SK-N-SH (cell line): ENCODE measurements around the gene TMIGD3. TPM values are rescaled to one million over a fixed set of nuclear protein-coding genes. Genes with fewer than 3 reads are reported as not detected.
A peak's percentile ranks its signal among the peaks of the same experiment; 100 is the strongest.

Experiments
- CTCF ChIA-PET: fragments of 300-600, 350-600 bp; formaldehyde crosslinking; extraction: SDS; loops from one replicate; lab custom pipeline; 2021; lab: Yijun Ruan, JAX
- POLR2A ChIA-PET: fragments of 350-600 bp; sonication (Branson Sonifier 250); formaldehyde crosslinking; extraction: SDS; loops from one replicate; lab custom pipeline; 2020; ENCODE audit warnings: antibody characterized with exemption, inconsistent platforms; lab: Yijun Ruan, JAX
- DNase-seq: peaks from one replicate; pipeline ENCODE4 v3.0.0; 2012
- H2AFZ ChIP-seq: fragments of 200-600 bp; sonication (generic); 2 replicates; pipeline ENCODE4 v1.8.1; 2016; ENCODE audit warnings: antibody characterized with exemption, mild to moderate bottlenecking, low read depth
- H3F3A ChIP-seq: fragments of 200-600 bp; sonication (generic); replicated peaks from 2 replicates; pipeline ENCODE3; 2016; ENCODE audit warnings: antibody characterized with exemption, mild to moderate bottlenecking; ENCODE audit not compliant: insufficient read depth
- H3K27ac ChIP-seq, 2 experiments: fragments of 200-500 bp in 1 of 2; fragments of 200-600 bp in 1 of 2; sonication (Bioruptor generic) in 1 of 2; sonication (generic), shearing (Covaris generic) in 1 of 2; 2 replicates each; pipeline versions ENCODE4 v1.5.1 to v1.6.1; 2014 to 2016; ENCODE audit warnings: low read depth in 2 of 2, inconsistent platforms in 1 of 2, low read length in 1 of 2, mild to moderate bottlenecking in 1 of 2, mixed read lengths in 1 of 2
- H3K27me3 ChIP-seq: fragments of 200-600 bp; sonication (generic), shearing (Covaris generic); 2 replicates; pipeline ENCODE4 v1.6.1; 2016; ENCODE audit warnings: mixed run types; ENCODE audit not compliant: insufficient read depth
- H3K36me3 ChIP-seq, 2 experiments: fragments of 200-500 bp in 1 of 2; fragments of 200-600 bp in 1 of 2; sonication (Bioruptor generic) in 1 of 2; sonication (generic) in 1 of 2; replicated peaks in 1 of 2; 2 replicates each; pipeline versions ENCODE3 to v1.5.1; 2014 to 2016; ENCODE audit warnings: low read length in 1 of 2, mild to moderate bottlenecking in 1 of 2; ENCODE audit not compliant: insufficient read depth in 2 of 2, control insufficient read depth in 1 of 2
- H3K4me1 ChIP-seq, 2 experiments: fragments of 200-500 bp in 1 of 2; fragments of 200-600 bp in 1 of 2; sonication (Bioruptor generic) in 1 of 2; sonication (generic), shearing (Covaris generic) in 1 of 2; 2 replicates each; pipeline versions ENCODE4 v1.5.1 to v1.6.1; 2014 to 2016; ENCODE audit warnings: low read depth in 1 of 2, low read length in 1 of 2, mixed run types in 1 of 2; ENCODE audit not compliant: insufficient read depth in 2 of 2, control insufficient read depth in 1 of 2
- H3K4me2 ChIP-seq: fragments of 200-600 bp; sonication (generic), shearing (Covaris generic); 2 replicates; pipeline ENCODE4 v1.6.1; 2017; ENCODE audit warnings: mixed run types
- H3K4me3 ChIP-seq, 2 experiments: fragments of 200-500 bp in 1 of 2; fragments of 200-600 bp in 1 of 2; sonication (Bioruptor generic) in 1 of 2; sonication (generic), shearing (Covaris generic) in 1 of 2; 2 replicates each; pipeline versions ENCODE4 v1.5.1 to v1.8.1; 2014 to 2016; ENCODE audit warnings: low read depth in 2 of 2, inconsistent platforms in 1 of 2, low read length in 1 of 2, mild to moderate bottlenecking in 1 of 2, mixed read lengths in 1 of 2, moderate library complexity in 1 of 2
- H3K79me2 ChIP-seq: fragments of 200-600 bp; sonication (generic); 2 replicates; pipeline ENCODE4 v1.8.1; 2017; ENCODE audit warnings: mild to moderate bottlenecking; ENCODE audit not compliant: insufficient read depth
- H3K9ac ChIP-seq: fragments of 200-600 bp; sonication (generic); 2 replicates; pipeline ENCODE4 v1.6.1; 2017; ENCODE audit warnings: mixed run types
- H3K9me2 ChIP-seq: fragments of 200-600 bp; sonication (generic); 2 replicates; pipeline ENCODE4 v1.6.1; 2017; ENCODE audit warnings: mixed run types
- H3K9me3 ChIP-seq: fragments of 200-600 bp; sonication (generic); 2 replicates; pipeline ENCODE4 v1.6.1; 2017; ENCODE audit warnings: mixed run types, mild to moderate bottlenecking, moderate library complexity
- H4K20me1 ChIP-seq: fragments of 200-600 bp; sonication (generic); 2 replicates; pipeline ENCODE4 v1.6.1; 2017; ENCODE audit warnings: mild to moderate bottlenecking, mixed run types; ENCODE audit not compliant: insufficient read depth
- ELF1 ChIP-seq: IDR thresholded peaks from 2 replicates; pipeline ENCODE4 v1.4.0; 2012
- EP300 ChIP-seq, 2 experiments: IDR thresholded peaks; 2 replicates each; pipeline versions ENCODE4 v1.4.0 to v1.6.1; 2012; ENCODE audit warnings: borderline replicate concordance in 1 of 2, low read depth in 1 of 2, low read length in 1 of 2
- FOSL2 ChIP-seq: IDR thresholded peaks from 2 replicates; pipeline ENCODE4 v1.4.0; 2012; ENCODE audit warnings: low read depth, mild to moderate bottlenecking, moderate library complexity, borderline replicate concordance
- FOXM1 ChIP-seq: IDR thresholded peaks from 2 replicates; pipeline ENCODE4 v1.4.0; 2012; ENCODE audit warnings: low read depth, mild to moderate bottlenecking
- GABPA ChIP-seq: IDR thresholded peaks from 2 replicates; pipeline ENCODE4 v1.4.0; 2012; ENCODE audit warnings: low read depth, mild to moderate bottlenecking
- GATA2 ChIP-seq: sonication (generic); formaldehyde crosslinking; IDR thresholded peaks from 2 replicates; pipeline ENCODE4 v1.5.0; 2020; ENCODE audit warnings: mild to moderate bottlenecking, missing genetic modification reagents
- IRF3 ChIP-seq: fragments of 150-350 bp; IDR thresholded peaks from 2 replicates; pipeline ENCODE4 v1.6.1; 2016; ENCODE audit warnings: mild to moderate bottlenecking, low read depth, low read length
- MEF2A ChIP-seq: IDR thresholded peaks from 2 replicates; pipeline ENCODE4 v1.4.0; 2012; ENCODE audit warnings: low read depth, borderline replicate concordance
- MXI1 ChIP-seq: IDR thresholded peaks from 2 replicates; pipeline ENCODE4 v1.6.1; 2012; ENCODE audit warnings: mild to moderate bottlenecking, low read depth, low read length, improper control_type of control experiment
- NFIC ChIP-seq: IDR thresholded peaks from 2 replicates; pipeline ENCODE4 v1.4.0; 2012; ENCODE audit warnings: borderline replicate concordance
- RAD21 ChIP-seq: IDR thresholded peaks from 2 replicates; pipeline ENCODE4 v1.6.1; 2012; ENCODE audit warnings: mild to moderate bottlenecking, low read length
- RFX5 ChIP-seq: IDR thresholded peaks from 2 replicates; pipeline ENCODE4 v1.6.1; 2012; ENCODE audit warnings: mild to moderate bottlenecking, improper control_type of control experiment, low read length
- TAF1 ChIP-seq: IDR thresholded peaks from 2 replicates; pipeline ENCODE4 v1.6.1; 2012; ENCODE audit warnings: low read depth, mild to moderate bottlenecking, low read length, moderate library complexity, borderline replicate concordance
- TCF12 ChIP-seq: IDR thresholded peaks from 2 replicates; pipeline ENCODE4 v1.4.0; 2012
- TEAD4 ChIP-seq: IDR thresholded peaks from 2 replicates; pipeline ENCODE4 v1.4.0; 2012; ENCODE audit warnings: mild to moderate bottlenecking, borderline replicate concordance; ENCODE audit not compliant: insufficient read depth
- YY1 ChIP-seq: IDR thresholded peaks from 2 replicates; pipeline ENCODE4 v1.4.0; 2012; ENCODE audit warnings: low read depth, mild to moderate bottlenecking
- polyA plus RNA-seq, 3 experiments: library from polyadenylated mRNA; depleted of rRNA; stranded (reverse); fragments of >200 nt; gene quantifications; 2 replicates each; pipeline ENCODE4 v1.2.3, GENCODE V29; 2012
- TF ChIP-seq, protein P1 (sequence below): fragments of 200-600 bp; sonication (generic); IDR thresholded peaks from 2 replicates; pipeline ENCODE4 v1.6.1; 2017; ENCODE audit warnings: antibody characterized with exemption, mild to moderate bottlenecking, moderate library complexity
- TF ChIP-seq, protein P2 (sequence below): fragments of 150-350 bp; IDR thresholded peaks from 2 replicates; pipeline ENCODE4 v1.6.1; 2017; ENCODE audit warnings: antibody characterized with exemption, low read length, low read depth, borderline replicate concordance
- TF ChIP-seq, protein P3 (sequence below): IDR thresholded peaks from 2 replicates; pipeline ENCODE4; 2012

The TMIGD3 gene
- polyA plus RNA-seq, 1 of the 3 experiments (the other 2 are of a cell fraction) = not detected

DNA sequence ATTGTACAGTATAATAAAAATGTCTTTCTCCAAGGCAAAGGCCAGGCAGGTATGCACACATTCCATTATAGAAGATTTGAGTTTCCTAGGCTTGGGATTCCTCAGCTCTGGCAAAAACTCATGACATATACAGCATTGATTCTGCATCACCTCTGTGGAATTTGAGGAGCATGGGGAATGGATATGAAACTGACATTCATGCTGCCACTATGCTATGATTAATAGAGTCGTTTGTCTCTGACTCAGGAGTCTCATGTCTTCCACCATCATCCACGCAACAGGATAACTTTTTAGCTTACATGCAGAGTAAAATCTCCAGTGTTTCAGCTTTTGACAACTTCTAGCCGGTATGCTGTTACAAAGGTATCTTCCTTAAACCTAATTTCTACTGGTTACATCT, 49.8 kb upstream of the TMIGD3 start (continued):
- no peak for TF ChIP-seq GATA2
- no peak for TF ChIP-seq MEF2A
- no peak for TF ChIP-seq RAD21
- no peak for TF ChIP-seq FOXM1
- TF ChIP-seq MXI1 = no peak
- no peak for TF ChIP-seq IRF3
- peak; percentile 63 for TF ChIP-seq NFIC
- peak; percentile 82 for TF ChIP-seq FOSL2
- TF ChIP-seq ELF1 = no peak
- peak; percentile 25; the same call in 1 of the 2 replicates for TF ChIP-seq YY1

DNA sequence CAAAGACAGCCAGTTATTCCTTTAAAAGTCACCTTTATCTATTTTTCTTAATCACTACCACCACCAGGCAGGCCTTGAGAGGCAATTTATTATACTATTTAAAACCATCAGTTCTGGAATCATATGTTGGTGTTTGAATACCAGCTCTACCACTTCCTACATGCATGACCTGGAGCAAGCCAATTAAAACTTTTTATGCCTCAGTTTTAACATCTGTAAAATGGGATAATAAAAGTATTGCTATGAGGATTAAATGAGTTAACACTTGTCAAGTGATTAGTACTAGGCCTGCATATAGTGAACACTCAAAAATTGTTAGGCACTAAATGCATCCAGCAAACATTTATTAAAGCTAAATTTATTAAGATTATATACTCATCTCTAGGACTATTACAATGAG, 49.2 kb upstream of the TMIGD3 start:
- TF ChIP-seq EP300 (IDR thresholded peaks at IDR 0.05; ENCODE audit: borderline replicate concordance in 1 of 2, low read depth in 1 of 2, low read length in 1 of 2) (no peak), MXI1 (no peak), TEAD4 (no peak), NFIC (no peak), RAD21 (no peak), RFX5 (no peak), GATA2 (no peak), TAF1 (no peak), TCF12 (no peak), FOXM1 (no peak), GABPA (no peak), YY1 (no peak)
- TF ChIP-seq, protein P1, sequence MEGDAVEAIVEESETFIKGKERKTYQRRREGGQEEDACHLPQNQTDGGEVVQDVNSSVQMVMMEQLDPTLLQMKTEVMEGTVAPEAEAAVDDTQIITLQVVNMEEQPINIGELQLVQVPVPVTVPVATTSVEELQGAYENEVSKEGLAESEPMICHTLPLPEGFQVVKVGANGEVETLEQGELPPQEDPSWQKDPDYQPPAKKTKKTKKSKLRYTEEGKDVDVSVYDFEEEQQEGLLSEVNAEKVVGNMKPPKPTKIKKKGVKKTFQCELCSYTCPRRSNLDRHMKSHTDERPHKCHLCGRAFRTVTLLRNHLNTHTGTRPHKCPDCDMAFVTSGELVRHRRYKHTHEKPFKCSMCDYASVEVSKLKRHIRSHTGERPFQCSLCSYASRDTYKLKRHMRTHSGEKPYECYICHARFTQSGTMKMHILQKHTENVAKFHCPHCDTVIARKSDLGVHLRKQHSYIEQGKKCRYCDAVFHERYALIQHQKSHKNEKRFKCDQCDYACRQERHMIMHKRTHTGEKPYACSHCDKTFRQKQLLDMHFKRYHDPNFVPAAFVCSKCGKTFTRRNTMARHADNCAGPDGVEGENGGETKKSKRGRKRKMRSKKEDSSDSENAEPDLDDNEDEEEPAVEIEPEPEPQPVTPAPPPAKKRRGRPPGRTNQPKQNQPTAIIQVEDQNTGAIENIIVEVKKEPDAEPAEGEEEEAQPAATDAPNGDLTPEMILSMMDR = no peak
- TF ChIP-seq, protein P2, sequence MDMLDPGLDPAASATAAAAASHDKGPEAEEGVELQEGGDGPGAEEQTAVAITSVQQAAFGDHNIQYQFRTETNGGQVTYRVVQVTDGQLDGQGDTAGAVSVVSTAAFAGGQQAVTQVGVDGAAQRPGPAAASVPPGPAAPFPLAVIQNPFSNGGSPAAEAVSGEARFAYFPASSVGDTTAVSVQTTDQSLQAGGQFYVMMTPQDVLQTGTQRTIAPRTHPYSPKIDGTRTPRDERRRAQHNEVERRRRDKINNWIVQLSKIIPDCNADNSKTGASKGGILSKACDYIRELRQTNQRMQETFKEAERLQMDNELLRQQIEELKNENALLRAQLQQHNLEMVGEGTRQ = no peak
- TF ChIP-seq, protein P3, sequence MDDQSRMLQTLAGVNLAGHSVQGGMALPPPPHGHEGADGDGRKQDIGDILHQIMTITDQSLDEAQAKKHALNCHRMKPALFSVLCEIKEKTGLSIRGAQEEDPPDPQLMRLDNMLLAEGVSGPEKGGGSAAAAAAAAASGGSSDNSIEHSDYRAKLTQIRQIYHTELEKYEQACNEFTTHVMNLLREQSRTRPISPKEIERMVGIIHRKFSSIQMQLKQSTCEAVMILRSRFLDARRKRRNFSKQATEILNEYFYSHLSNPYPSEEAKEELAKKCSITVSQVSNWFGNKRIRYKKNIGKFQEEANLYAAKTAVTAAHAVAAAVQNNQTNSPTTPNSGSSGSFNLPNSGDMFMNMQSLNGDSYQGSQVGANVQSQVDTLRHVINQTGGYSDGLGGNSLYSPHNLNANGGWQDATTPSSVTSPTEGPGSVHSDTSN = no peak
- TF ChIP-seq, all 33 proteins: peak for 0
- ChIA-PET CTCF (interaction anchor here (1.5 kb wide), 1 partner anchor 44 kb away, joined by 6 read pairs; no protein-coding TSS in a partner anchor), POLR2A (no interaction called here)
- Histone ChIP-seq H3K4me3 (no peak overlapping the region), H3K9me2 (no peaks in the 10 kb centered on the region), H2AFZ (no peak overlapping the region), H3K36me3 (peaks cover 0 to 2% of the 10 kb centered on the region in 2 experiments), H3K27me3 (no peaks in the 10 kb centered on the region), H3K9ac (no peak overlapping the region), H3F3A (peaks cover 16% of the 10 kb centered on the region), H3K9me3 (no peaks in the 10 kb centered on the region), H4K20me1 (no peaks in the 10 kb centered on the region), H3K79me2 (no peaks in the 10 kb centered on the region), H3K4me2 (no peak overlapping the region), H3K4me1 (no peaks in the 10 kb centered on the region), H3K27ac (peak overlapping the region in 1 of 2 experiments; percentile 60; a peak in 3 of 4 replicates)
- DNase-seq = no peak
